ENCODE data around the gene ERC1. TPM values are rescaled to one million over a fixed set of nuclear protein-coding genes. Genes with fewer than 3 reads are reported as not detected.

The ERC1 gene
- total RNA-seq, 4 donors from 2014 or later: 46.1 to 83.2 (median 63.8) TPM

DNA sequence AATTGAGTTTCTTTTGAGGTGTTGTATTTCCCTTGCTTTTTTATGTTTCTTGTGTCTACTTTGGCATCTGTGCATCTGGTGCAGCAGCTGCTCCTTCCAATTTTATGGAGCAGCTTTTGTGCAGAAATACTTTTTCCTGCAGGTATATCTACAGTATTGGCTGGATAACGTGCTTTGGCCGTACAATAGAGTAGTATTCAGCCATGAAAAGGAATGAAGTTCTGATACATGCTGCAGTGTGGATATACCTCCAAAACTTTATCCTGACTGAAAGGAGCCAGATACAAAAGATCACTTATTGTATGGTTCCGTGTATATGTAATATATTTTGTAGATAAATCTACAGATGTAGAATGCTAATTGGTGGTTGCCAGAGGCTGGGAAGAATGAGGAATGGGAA is 74.6 kb downstream of the ERC1 start:
- DNase-seq (ENCODE audit: low spot score) (no peak), ATAC-seq (ENCODE audit: low FRiP score) (no peak)
- TF ChIP-seq, protein P1, sequence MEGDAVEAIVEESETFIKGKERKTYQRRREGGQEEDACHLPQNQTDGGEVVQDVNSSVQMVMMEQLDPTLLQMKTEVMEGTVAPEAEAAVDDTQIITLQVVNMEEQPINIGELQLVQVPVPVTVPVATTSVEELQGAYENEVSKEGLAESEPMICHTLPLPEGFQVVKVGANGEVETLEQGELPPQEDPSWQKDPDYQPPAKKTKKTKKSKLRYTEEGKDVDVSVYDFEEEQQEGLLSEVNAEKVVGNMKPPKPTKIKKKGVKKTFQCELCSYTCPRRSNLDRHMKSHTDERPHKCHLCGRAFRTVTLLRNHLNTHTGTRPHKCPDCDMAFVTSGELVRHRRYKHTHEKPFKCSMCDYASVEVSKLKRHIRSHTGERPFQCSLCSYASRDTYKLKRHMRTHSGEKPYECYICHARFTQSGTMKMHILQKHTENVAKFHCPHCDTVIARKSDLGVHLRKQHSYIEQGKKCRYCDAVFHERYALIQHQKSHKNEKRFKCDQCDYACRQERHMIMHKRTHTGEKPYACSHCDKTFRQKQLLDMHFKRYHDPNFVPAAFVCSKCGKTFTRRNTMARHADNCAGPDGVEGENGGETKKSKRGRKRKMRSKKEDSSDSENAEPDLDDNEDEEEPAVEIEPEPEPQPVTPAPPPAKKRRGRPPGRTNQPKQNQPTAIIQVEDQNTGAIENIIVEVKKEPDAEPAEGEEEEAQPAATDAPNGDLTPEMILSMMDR (IDR thresholded peaks at IDR 0.05): no peak

- ATAC-seq (ENCODE audit: low FRiP score) (no peak), DNase-seq (ENCODE audit: low spot score) (no peak)
- TF ChIP-seq, protein P1 (IDR thresholded peaks at IDR 0.05): no peak
Observed at GRCh38 chr12:1069846-1070245, 78.8 kb downstream of the ERC1 start.

GRCh38 chr12:1071182-1071581 is 80.2 kb downstream of the ERC1 start:
- no peak for DNase-seq (ENCODE audit: low spot score)
- TF ChIP-seq, protein P1 (IDR thresholded peaks at IDR 0.05): no peak
- ATAC-seq (ENCODE audit: low FRiP score): no peak

GRCh38 chr12:1073652-1074051 is 82.6 kb downstream of the ERC1 start:
- DNase-seq (ENCODE audit: low spot score): no peak
- TF ChIP-seq, protein P1 (IDR thresholded peaks at IDR 0.05): no peak
- ATAC-seq (ENCODE audit: low FRiP score): no peak

DNA sequence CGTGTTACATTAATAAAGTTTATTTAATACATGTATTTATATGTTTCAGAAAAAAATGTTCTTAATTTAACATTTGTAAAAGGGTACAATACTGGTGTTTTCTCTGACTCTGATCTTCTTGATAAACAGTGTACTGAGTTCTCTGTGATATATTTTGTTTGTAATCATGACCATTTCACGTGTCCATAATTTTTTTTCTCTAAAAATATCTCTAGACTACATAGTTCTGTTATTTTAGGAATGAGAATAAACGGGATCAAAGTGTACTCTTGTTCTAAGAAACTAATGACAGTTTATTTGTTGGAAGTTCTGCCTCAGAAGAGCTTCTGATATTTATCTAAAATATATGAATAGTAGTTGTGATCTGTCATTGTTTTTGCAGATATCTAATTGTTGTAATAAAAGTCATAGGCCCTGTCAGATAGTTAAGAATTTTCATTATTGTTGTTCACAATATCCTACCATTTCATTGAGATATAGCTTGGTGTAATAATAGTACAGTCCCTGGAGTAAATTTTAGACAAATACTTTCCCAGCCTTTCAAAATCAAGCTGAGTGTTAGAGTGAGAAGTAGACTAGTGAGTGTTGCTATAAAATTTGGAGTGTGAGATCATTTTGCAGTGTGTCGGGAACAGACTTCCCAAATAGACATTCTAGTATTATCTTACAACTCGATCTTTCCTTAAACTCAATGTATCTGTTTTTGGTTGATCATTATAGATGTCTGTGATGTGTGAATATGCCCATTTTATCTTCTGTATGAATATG is 86.2 kb downstream of the ERC1 start:
- DNase-seq (ENCODE audit: low spot score) (no peak), ATAC-seq (ENCODE audit: low FRiP score) (no peak)
- TF ChIP-seq, protein P1 (IDR thresholded peaks at IDR 0.05): no peak

DNA sequence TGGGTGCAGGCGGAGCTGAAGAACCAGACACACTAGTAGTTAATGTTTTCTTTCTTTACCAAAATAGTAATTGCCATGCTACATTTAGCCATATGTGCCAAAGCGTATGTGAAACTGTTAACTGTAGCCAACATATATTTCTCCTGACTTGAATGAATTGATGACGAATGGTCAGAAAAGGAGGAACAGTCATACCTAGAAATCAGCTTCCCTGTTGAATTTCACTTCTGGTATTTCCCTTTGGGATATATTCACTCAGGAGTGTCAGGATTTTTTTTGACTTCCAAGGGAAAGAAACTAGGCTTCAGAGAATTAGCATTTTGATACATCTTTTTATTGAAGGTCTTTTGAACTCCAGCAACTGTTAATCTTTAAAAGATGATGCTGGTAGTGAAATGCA is 87.0 kb downstream of the ERC1 start:
- TF ChIP-seq, protein P1 (IDR thresholded peaks at IDR 0.05): no peak
- ATAC-seq (ENCODE audit: low FRiP score): no peak

More for the DNA sequence above, 87.0 kb downstream of the ERC1 start:
- DNase-seq (ENCODE audit: low spot score): no peak

All from omental fat pad (tissue), 4 donors.